ENCODE measurements around the gene DACH1. TPM values are rescaled to one million over a fixed set of nuclear protein-coding genes. Genes with fewer than 3 reads are reported as not detected.

Gene DACH1
- total and polyA plus RNA-seq, 2 of the 13 experiments (the other 11 are each of a cell fraction or from before 2014, with no cell fraction given) = not detected

DNA sequence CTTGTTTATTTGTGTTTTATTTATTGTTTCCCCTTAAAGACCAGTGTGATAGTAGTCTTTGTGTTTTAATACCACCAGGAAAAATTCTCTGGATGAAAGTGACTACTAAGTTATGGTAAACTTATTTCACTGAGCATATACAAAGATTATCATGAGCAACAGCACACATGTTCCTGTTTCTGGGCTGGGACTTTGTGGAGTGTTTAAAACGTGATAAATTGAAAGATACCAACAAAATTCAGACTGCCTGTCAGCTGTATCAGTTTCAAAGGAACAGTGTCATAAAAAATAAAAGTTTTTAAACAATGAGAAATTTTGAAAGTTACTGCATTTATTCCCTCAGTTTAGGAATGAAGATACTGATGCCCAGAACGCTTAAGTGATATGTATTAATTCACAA, 259.4 kb downstream of the DACH1 start:
- Histone ChIP-seq H3K27me3 (ENCODE audit: control insufficient read depth in 1 of 2, insufficient read depth in 2 of 2, low read length in 2 of 2) (no peaks in the 10 kb centered on the region; a peak in 1 of 5 replicates), H3K79me2 (ENCODE audit: insufficient read depth, low read length) (no peaks in the 10 kb centered on the region), H2AFZ (ENCODE audit: low read length) (no peak overlapping the region), H3K4me1 (ENCODE audit: insufficient read depth, low read length) (no peaks in the 10 kb centered on the region), H3K4me3 (replicated peaks in 1 of 3; ENCODE audit: insufficient read depth in 1 of 3, low read depth in 2 of 3, low read length in 3 of 3) (no peak overlapping the region), H3K9me3 (ENCODE audit: low read length) (no peaks in the 10 kb centered on the region), H3K36me3 (replicated peaks in 1 of 2; ENCODE audit: control insufficient read depth in 1 of 2, insufficient read depth in 2 of 2, low read length in 2 of 2) (no peaks in the 10 kb centered on the region), H3K4me2 (ENCODE audit: low read depth, low read length) (no peak overlapping the region), H3K9ac (ENCODE audit: insufficient read depth, low read depth, low read length) (no peak overlapping the region), H3K27ac (ENCODE audit: extremely low read length, insufficient read depth, low read length) (no peak overlapping the region), H4K20me1 (ENCODE audit: insufficient read depth, low read length) (no peaks in the 10 kb centered on the region)
- DNase-seq (ENCODE audit: low spot score) (no peak), ATAC-seq (no peak), FAIRE-seq (no peak)
- POLR2A ChIA-PET = no interaction called here
- no TSS peak for BruUV-seq (replicated peaks)
- 4% methylated on average over 2 of the region's 2 CpGs for WGBS (ENCODE audit: low lambda C conversion rate)
- CTCF ChIA-PET (ENCODE audit: low intra/inter-chr PET ratio, low total read pairs) = no interaction called here
- intact Hi-C loops (cut with micrococcal nuclease; ENCODE audit: unreplicated experiment) (no loop called here), in situ Hi-C loops (cut with HindIII; ENCODE audit: extremely low pct_ligation_motif_present, low pct_unique_long_range_greater_than_20kb) (no loop called here)
- TF ChIP-seq HOXA5 (CRISPR knock-in tag; IDR thresholded peaks at IDR 0.05) (no peak), ZNF317 (CRISPR knock-in tag; IDR thresholded peaks at IDR 0.05) (no peak), RARA (CRISPR knock-in tag; IDR thresholded peaks at IDR 0.05) (no peak), SSRP1 (CRISPR knock-in tag; IDR thresholded peaks at IDR 0.05) (no peak), EZH2 (conservative IDR thresholded peaks at IDR 0.05; ENCODE audit: low read depth, low read length) (no peak), ZNF713 (CRISPR knock-in tag; IDR thresholded peaks at IDR 0.05) (no peak), NAIF1 (CRISPR knock-in tag; IDR thresholded peaks at IDR 0.05; ENCODE audit: borderline replicate concordance) (no peak), PBX3 (CRISPR knock-in tag; IDR thresholded peaks at IDR 0.05; ENCODE audit: borderline replicate concordance) (no peak), ZNF337 (CRISPR knock-in tag; IDR thresholded peaks at IDR 0.05; ENCODE audit: borderline replicate concordance, low read depth) (no peak), ZIK1 (CRISPR knock-in tag; IDR thresholded peaks at IDR 0.05; ENCODE audit: borderline replicate concordance, low read depth) (no peak), MLXIP (CRISPR knock-in tag; IDR thresholded peaks at IDR 0.05; ENCODE audit: borderline replicate concordance) (no peak), FLYWCH1 (CRISPR knock-in tag; IDR thresholded peaks at IDR 0.05) (no peak), IKZF1 (IDR thresholded peaks at IDR 0.05) (no peak), ZNF30 (CRISPR knock-in tag; IDR thresholded peaks at IDR 0.05) (no peak)
- TF ChIP-seq, protein P1, sequence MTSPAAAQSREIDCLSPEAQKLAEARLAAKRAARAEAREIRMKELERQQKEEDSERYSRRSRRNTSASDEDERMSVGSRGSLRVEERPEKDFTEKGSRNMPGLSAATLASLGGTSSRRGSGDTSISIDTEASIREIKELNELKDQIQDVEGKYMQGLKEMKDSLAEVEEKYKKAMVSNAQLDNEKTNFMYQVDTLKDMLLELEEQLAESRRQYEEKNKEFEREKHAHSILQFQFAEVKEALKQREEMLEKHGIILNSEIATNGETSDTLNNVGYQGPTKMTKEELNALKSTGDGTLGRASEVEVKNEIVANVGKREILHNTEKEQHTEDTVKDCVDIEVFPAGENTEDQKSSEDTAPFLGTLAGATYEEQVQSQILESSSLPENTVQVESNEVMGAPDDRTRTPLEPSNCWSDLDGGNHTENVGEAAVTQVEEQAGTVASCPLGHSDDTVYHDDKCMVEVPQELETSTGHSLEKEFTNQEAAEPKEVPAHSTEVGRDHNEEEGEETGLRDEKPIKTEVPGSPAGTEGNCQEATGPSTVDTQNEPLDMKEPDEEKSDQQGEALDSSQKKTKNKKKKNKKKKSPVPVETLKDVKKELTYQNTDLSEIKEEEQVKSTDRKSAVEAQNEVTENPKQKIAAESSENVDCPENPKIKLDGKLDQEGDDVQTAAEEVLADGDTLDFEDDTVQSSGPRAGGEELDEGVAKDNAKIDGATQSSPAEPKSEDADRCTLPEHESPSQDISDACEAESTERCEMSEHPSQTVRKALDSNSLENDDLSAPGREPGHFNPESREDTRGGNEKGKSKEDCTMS (CRISPR knock-in tag; conservative IDR thresholded peaks at IDR 0.05) = no peak
- TF ChIP-seq, protein P2, sequence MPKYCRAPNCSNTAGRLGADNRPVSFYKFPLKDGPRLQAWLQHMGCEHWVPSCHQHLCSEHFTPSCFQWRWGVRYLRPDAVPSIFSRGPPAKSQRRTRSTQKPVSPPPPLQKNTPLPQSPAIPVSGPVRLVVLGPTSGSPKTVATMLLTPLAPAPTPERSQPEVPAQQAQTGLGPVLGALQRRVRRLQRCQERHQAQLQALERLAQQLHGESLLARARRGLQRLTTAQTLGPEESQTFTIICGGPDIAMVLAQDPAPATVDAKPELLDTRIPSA (CRISPR knock-in tag; IDR thresholded peaks at IDR 0.05; ENCODE audit: borderline replicate concordance) = no peak
- TF ChIP-seq, protein P3, sequence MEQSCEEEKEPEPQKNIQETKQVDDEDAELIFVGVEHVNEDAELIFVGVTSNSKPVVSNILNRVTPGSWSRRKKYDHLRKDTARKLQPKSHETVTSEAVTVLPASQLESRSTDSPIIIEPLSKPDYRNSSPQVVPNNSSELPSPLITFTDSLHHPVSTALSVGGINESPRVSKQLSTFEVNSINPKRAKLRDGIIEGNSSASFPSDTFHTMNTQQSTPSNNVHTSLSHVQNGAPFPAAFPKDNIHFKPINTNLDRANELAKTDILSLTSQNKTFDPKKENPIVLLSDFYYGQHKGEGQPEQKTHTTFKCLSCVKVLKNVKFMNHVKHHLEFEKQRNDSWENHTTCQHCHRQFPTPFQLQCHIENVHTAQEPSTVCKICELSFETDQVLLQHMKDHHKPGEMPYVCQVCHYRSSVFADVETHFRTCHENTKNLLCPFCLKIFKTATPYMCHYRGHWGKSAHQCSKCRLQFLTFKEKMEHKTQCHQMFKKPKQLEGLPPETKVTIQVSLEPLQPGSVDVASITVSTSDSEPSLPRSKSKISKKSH (CRISPR knock-in tag; IDR thresholded peaks at IDR 0.05; ENCODE audit: borderline replicate concordance) = no peak

Data from HepG2 (cell line).